ENCODE data around the gene HEPACAM2. TPM values are rescaled to one million over a fixed set of nuclear protein-coding genes. Genes with fewer than 3 reads are reported as not detected.

Gene HEPACAM2
- total RNA-seq, 1 experiment from 2014 or later: not detected

DNA sequence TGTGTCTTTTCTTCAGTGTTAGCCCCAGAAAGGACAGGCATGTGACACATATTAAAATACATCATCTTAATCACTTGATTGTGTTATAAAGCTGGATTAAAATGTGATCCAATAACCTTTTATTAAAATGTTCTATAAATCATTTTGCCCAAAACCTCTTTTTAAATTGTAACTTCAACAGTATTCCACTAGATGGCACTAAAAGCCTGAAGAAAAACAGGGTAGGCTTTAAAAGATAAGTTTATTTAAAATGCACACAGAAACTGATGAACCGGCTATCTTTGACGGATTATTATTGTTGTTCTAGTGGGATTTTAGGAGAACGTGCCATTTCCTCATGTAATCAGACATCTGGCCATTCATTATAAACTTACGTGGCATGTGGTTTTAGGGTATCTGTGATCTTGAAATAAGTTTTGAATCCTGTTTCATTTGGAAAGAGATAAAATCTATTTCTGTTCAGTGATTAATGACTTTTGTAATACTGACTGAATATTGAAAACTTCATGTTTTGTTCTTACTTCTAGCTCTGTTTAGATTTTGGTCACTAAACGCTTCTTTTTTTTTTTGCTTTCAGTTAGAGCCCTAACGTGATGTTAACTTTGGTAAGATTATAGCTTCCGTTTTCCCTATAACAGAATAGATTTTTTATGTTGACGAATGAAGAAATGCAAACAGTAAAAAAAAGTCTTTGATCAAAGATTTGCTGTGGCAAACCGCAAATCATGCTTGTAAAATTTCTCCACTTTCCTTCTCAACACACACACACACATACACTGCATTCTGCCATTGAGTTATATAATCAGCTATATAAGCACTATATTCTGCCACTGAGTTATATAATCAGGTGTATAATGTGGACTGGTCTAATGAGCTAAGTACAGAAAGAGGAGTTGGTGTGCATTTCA, 19.5 kb upstream of the HEPACAM2 start:
- Mint-ChIP-seq H3K27ac (no peak overlapping the region), H3K27me3 (ENCODE audit: low read depth) (no peaks in the 10 kb centered on the region), H3K4me3 (no peak overlapping the region), H3K4me1 (no peaks in the 10 kb centered on the region), H3K9me3 (no peaks in the 10 kb centered on the region), H3K36me3 (ENCODE audit: insufficient read depth in 1 of 3, low read depth in 3 of 3) (no peaks in the 10 kb centered on the region)
- Histone ChIP-seq H2BK120ac (ENCODE audit: low read depth, low read length, poor library complexity, severe bottlenecking) (no peak overlapping the region), H2BK20ac (ENCODE audit: low read depth, low read length, poor library complexity, severe bottlenecking) (no peak overlapping the region), H4K5ac (ENCODE audit: insufficient read length, low read depth, low read length) (no peak overlapping the region), H3K79me2 (ENCODE audit: insufficient read depth, low read length) (no peaks in the 10 kb centered on the region), H2BK15ac (ENCODE audit: low read depth, low read length) (no peak overlapping the region), H2BK5ac (ENCODE audit: insufficient read length, low read length) (no peak overlapping the region), H3K14ac (ENCODE audit: insufficient read depth, low read length) (no peak overlapping the region), H3K23me2 (ENCODE audit: insufficient read length, low read depth, low read length, poor library complexity, severe bottlenecking) (no peaks in the 10 kb centered on the region), H4K8ac (replicated peaks; ENCODE audit: insufficient read length, low read depth, low read length) (no peak overlapping the region), H4K20me1 (ENCODE audit: control insufficient read depth, insufficient read depth, insufficient read length) (no peaks in the 10 kb centered on the region), H3K27ac (ENCODE audit: insufficient read length, low read depth, low read length) (no peak overlapping the region), H3T11ph (ENCODE audit: low read length) (no peak overlapping the region), H2BK12ac (ENCODE audit: insufficient read length, low read depth, low read length) (no peak overlapping the region), H2AK5ac (ENCODE audit: insufficient read length, low read length) (no peak overlapping the region), H3K4me1 (ENCODE audit: insufficient read depth, low read length) (no peaks in the 10 kb centered on the region), H2AFZ (ENCODE audit: low read length) (no peak overlapping the region), H3K9ac (ENCODE audit: extremely low read depth, insufficient read length, low read length) (no peak overlapping the region), H3K4me2 (ENCODE audit: insufficient read depth, insufficient read length, low read length) (no peak overlapping the region), H3K79me1 (ENCODE audit: insufficient read depth, low read depth, low read length, poor library complexity, severe bottlenecking) (no peaks in the 10 kb centered on the region), H3K4ac (ENCODE audit: low read depth, low read length) (no peak overlapping the region), H4K91ac (ENCODE audit: insufficient read length, low read depth, low read length) (no peak overlapping the region), H3K18ac (ENCODE audit: insufficient read length, low read depth, low read length) (no peak overlapping the region), H3K27me3 (ENCODE audit: insufficient read depth, low read length) (no peaks in the 10 kb centered on the region), H3K9me3 (ENCODE audit: control insufficient read depth, low read depth, low read length) (no peaks in the 10 kb centered on the region), H3K23ac (ENCODE audit: insufficient read length, low read depth, low read length) (no peak overlapping the region), H3K56ac (ENCODE audit: insufficient read length, low read depth, low read length) (no peak overlapping the region)
- DNase-seq: no peak
- no CpG with 5 or more reads among the region's 9 CpGs for WGBS (ENCODE audit: extremely low coverage, insufficient read length, low lambda C conversion rate)
- TF ChIP-seq CTCF (conservative IDR thresholded peaks at IDR 0.05): peak; percentile 79
